ENCODE data around the gene GOLPH3L. TPM values are rescaled to one million over a fixed set of nuclear protein-coding genes. Genes with fewer than 3 reads are reported as not detected.
"Not testable (repeated sequence)": the region's sequence is repeated elsewhere in the genome, so short reads cannot be mapped to it uniquely, and the experiment has no call there.

Gene GOLPH3L
- total RNA-seq, 1 donor from 2014 or later = 22.4 TPM

GRCh38 chr1:150634839-150635622 is 61.9 kb downstream of the GOLPH3L start:
- H3K9me3 ChIP-seq (ENCODE audit: control insufficient read depth in 3 of 3, low read length in 3 of 3); H3K36me3 ChIP-seq (ENCODE audit: control insufficient read depth in 3 of 3, insufficient read depth in 3 of 3, low read length in 3 of 3); H3K27me3 ChIP-seq (ENCODE audit: control insufficient read depth in 3 of 3, insufficient read depth in 3 of 3, low read length in 3 of 3); H3K4me3 ChIP-seq (ENCODE audit: low read length in 3 of 3); H3K9ac ChIP-seq (ENCODE audit: low read depth in 1 of 3, low read length in 3 of 3); H3K27ac ChIP-seq (ENCODE audit: low read depth, low read length): not testable (repeated sequence)
- H3K4me1 ChIP-seq (ENCODE audit: control insufficient read depth in 3 of 3, insufficient read depth in 3 of 3, low read length in 3 of 3) = peaks cover 0 to 12% (median 10%) of the 10 kb centered on the region in 3 donors

GRCh38 chr1:150629115-150629928 is 67.6 kb downstream of the GOLPH3L start, which contains the start of gene ENSA:
Gene ENSA, minus strand, starts transcription at chr1:150629612. Its CDS starts 142 bp downstream, at chr1:150629470.
- H3K27ac ChIP-seq (ENCODE audit: low read depth, low read length) = peak within 1 kb of the TSS; percentile 94
- peak within 1 kb of the TSS; percentile 88 to 95 (median 93) for H3K9ac ChIP-seq (ENCODE audit: low read depth in 1 of 3, low read length in 3 of 3)
- H3K9me3 ChIP-seq (ENCODE audit: control insufficient read depth in 3 of 3, low read length in 3 of 3) = no peaks in the 10 kb centered on the region
- peaks cover 17 to 32% (median 30%) of the 10 kb centered on the region in 3 donors for H3K36me3 ChIP-seq (ENCODE audit: control insufficient read depth in 3 of 3, insufficient read depth in 3 of 3, low read length in 3 of 3)
- H3K4me3 ChIP-seq (ENCODE audit: low read length in 3 of 3) = peak within 1 kb of the TSS; percentile 86 to 96 (median 92)
- H3K4me1 ChIP-seq (ENCODE audit: control insufficient read depth in 3 of 3, insufficient read depth in 3 of 3, low read length in 3 of 3) = peaks cover 14 to 23% (median 19%) of the 10 kb centered on the region in 3 donors
- H3K27me3 ChIP-seq (ENCODE audit: control insufficient read depth in 3 of 3, insufficient read depth in 3 of 3, low read length in 3 of 3) = no peaks in the 10 kb centered on the region

GRCh38 chr1:150628766-150629114 is 68.2 kb downstream of the GOLPH3L start:
- H3K27ac ChIP-seq (ENCODE audit: low read depth, low read length) = peak overlapping the region; percentile 94
- peak overlapping the region; percentile 86 to 96 (median 92) for H3K4me3 ChIP-seq (ENCODE audit: low read length in 3 of 3)
- H3K9me3 ChIP-seq (ENCODE audit: control insufficient read depth in 3 of 3, low read length in 3 of 3) = no peaks in the 10 kb centered on the region
- no peaks in the 10 kb centered on the region for H3K27me3 ChIP-seq (ENCODE audit: control insufficient read depth in 3 of 3, insufficient read depth in 3 of 3, low read length in 3 of 3)
- peaks cover 14 to 28% (median 19%) of the 10 kb centered on the region in 3 donors for H3K4me1 ChIP-seq (ENCODE audit: control insufficient read depth in 3 of 3, insufficient read depth in 3 of 3, low read length in 3 of 3)
- H3K9ac ChIP-seq (ENCODE audit: low read depth in 1 of 3, low read length in 3 of 3) = peak overlapping the region; percentile 88 to 95 (median 93)
- peaks cover 23 to 38% (median 35%) of the 10 kb centered on the region in 3 donors for H3K36me3 ChIP-seq (ENCODE audit: control insufficient read depth in 3 of 3, insufficient read depth in 3 of 3, low read length in 3 of 3)

- Histone ChIP-seq H3K27ac (ENCODE audit: low read depth, low read length) (peak overlapping the region; percentile 94), H3K4me1 (ENCODE audit: control insufficient read depth in 3 of 3, insufficient read depth in 3 of 3, low read length in 3 of 3) (peaks cover 16 to 33% (median 19%) of the 10 kb centered on the region in 3 donors), H3K9ac (ENCODE audit: low read depth in 1 of 3, low read length in 3 of 3) (peak overlapping the region in 2 of 3 donors; percentile 88 to 93), H3K27me3 (ENCODE audit: control insufficient read depth in 3 of 3, insufficient read depth in 3 of 3, low read length in 3 of 3) (no peaks in the 10 kb centered on the region), H3K4me3 (ENCODE audit: low read length in 3 of 3) (peak overlapping the region; percentile 15 to 96 (median 86)), H3K9me3 (ENCODE audit: control insufficient read depth in 3 of 3, low read length in 3 of 3) (no peaks in the 10 kb centered on the region), H3K36me3 (ENCODE audit: control insufficient read depth in 3 of 3, insufficient read depth in 3 of 3, low read length in 3 of 3) (peaks cover 25 to 45% (median 37%) of the 10 kb centered on the region in 3 donors)
Observed at GRCh38 chr1:150627826-150628410, 69.0 kb downstream of the GOLPH3L start.

GRCh38 chr1:150626150-150626549 is 70.8 kb downstream of the GOLPH3L start:
- H3K27me3 ChIP-seq (ENCODE audit: control insufficient read depth in 3 of 3, insufficient read depth in 3 of 3, low read length in 3 of 3) = no peaks in the 10 kb centered on the region
- no peak overlapping the region for H3K4me3 ChIP-seq (ENCODE audit: low read length in 3 of 3)
- H3K4me1 ChIP-seq (ENCODE audit: control insufficient read depth in 3 of 3, insufficient read depth in 3 of 3, low read length in 3 of 3) = peaks cover 31 to 45% (median 31%) of the 10 kb centered on the region in 3 donors
- peak overlapping the region in 1 of 3 donors; percentile 51 for H3K9ac ChIP-seq (ENCODE audit: low read depth in 1 of 3, low read length in 3 of 3)
- no peaks in the 10 kb centered on the region for H3K9me3 ChIP-seq (ENCODE audit: control insufficient read depth in 3 of 3, low read length in 3 of 3)
- H3K36me3 ChIP-seq (ENCODE audit: control insufficient read depth in 3 of 3, insufficient read depth in 3 of 3, low read length in 3 of 3) = peaks cover 29 to 48% (median 41%) of the 10 kb centered on the region in 3 donors
- H3K27ac ChIP-seq (ENCODE audit: low read depth, low read length) = no peak overlapping the region

GRCh38 chr1:150624546-150624945 is 72.4 kb downstream of the GOLPH3L start:
- peaks cover 29 to 48% (median 41%) of the 10 kb centered on the region in 3 donors for H3K36me3 ChIP-seq (ENCODE audit: control insufficient read depth in 3 of 3, insufficient read depth in 3 of 3, low read length in 3 of 3)

GRCh38 chr1:150624134-150624533 is 72.8 kb downstream of the GOLPH3L start:
- H3K4me1 ChIP-seq (ENCODE audit: control insufficient read depth in 3 of 3, insufficient read depth in 3 of 3, low read length in 3 of 3) = peaks cover 39 to 55% (median 45%) of the 10 kb centered on the region in 3 donors
- not testable (repeated sequence) for H3K9me3 ChIP-seq (ENCODE audit: control insufficient read depth in 3 of 3, low read length in 3 of 3); H3K9ac ChIP-seq (ENCODE audit: low read depth in 1 of 3, low read length in 3 of 3); H3K27me3 ChIP-seq (ENCODE audit: control insufficient read depth in 3 of 3, insufficient read depth in 3 of 3, low read length in 3 of 3); H3K4me3 ChIP-seq (ENCODE audit: low read length in 3 of 3); H3K27ac ChIP-seq (ENCODE audit: low read depth, low read length)
- H3K36me3 ChIP-seq (ENCODE audit: control insufficient read depth in 3 of 3, insufficient read depth in 3 of 3, low read length in 3 of 3) = peaks cover 29 to 48% (median 41%) of the 10 kb centered on the region in 3 donors

More at GRCh38 chr1:150624546-150624945, 72.4 kb downstream of the GOLPH3L start:
- H3K27me3 ChIP-seq (ENCODE audit: control insufficient read depth in 3 of 3, insufficient read depth in 3 of 3, low read length in 3 of 3); H3K4me3 ChIP-seq (ENCODE audit: low read length in 3 of 3); H3K27ac ChIP-seq (ENCODE audit: low read depth, low read length); H3K9ac ChIP-seq (ENCODE audit: low read depth in 1 of 3, low read length in 3 of 3); H3K9me3 ChIP-seq (ENCODE audit: control insufficient read depth in 3 of 3, low read length in 3 of 3): not testable (repeated sequence)
- H3K4me1 ChIP-seq (ENCODE audit: control insufficient read depth in 3 of 3, insufficient read depth in 3 of 3, low read length in 3 of 3) = peaks cover 36 to 51% (median 42%) of the 10 kb centered on the region in 3 donors

GRCh38 chr1:150622303-150622975 is 74.5 kb downstream of the GOLPH3L start:
- Histone ChIP-seq H3K27ac (ENCODE audit: low read depth, low read length) (peak overlapping the region; percentile 20), H3K27me3 (ENCODE audit: control insufficient read depth in 3 of 3, insufficient read depth in 3 of 3, low read length in 3 of 3) (no peaks in the 10 kb centered on the region), H3K36me3 (ENCODE audit: control insufficient read depth in 3 of 3, insufficient read depth in 3 of 3, low read length in 3 of 3) (peaks cover 29 to 43% (median 43%) of the 10 kb centered on the region in 3 donors), H3K9ac (ENCODE audit: low read depth in 1 of 3, low read length in 3 of 3) (peak overlapping the region in 2 of 3 donors; percentile 0 to 1), H3K4me3 (ENCODE audit: low read length in 3 of 3) (no peak overlapping the region), H3K4me1 (ENCODE audit: control insufficient read depth in 3 of 3, insufficient read depth in 3 of 3, low read length in 3 of 3) (peaks cover 31 to 46% (median 33%) of the 10 kb centered on the region in 3 donors), H3K9me3 (ENCODE audit: control insufficient read depth in 3 of 3, low read length in 3 of 3) (no peaks in the 10 kb centered on the region)

Measured in skeletal muscle tissue (tissue), 4 donors.